Activated T-cell treated with anti-CD3 and anti-CD28 coated beads, Interleukin-2, amount 50 U/mL, for 1 hour (primary cell): Measurements from ENCODE around the gene BTLA.
"Not testable (repeated sequence)": the region's sequence is repeated elsewhere in the genome, so short reads cannot be mapped to it uniquely, and the experiment has no call there.

ENCODE experiments used
- DNase-seq: peaks from one replicate; pipeline ENCODE4 v3.0.0-alpha.2; 2020

The BTLA gene

DNA sequence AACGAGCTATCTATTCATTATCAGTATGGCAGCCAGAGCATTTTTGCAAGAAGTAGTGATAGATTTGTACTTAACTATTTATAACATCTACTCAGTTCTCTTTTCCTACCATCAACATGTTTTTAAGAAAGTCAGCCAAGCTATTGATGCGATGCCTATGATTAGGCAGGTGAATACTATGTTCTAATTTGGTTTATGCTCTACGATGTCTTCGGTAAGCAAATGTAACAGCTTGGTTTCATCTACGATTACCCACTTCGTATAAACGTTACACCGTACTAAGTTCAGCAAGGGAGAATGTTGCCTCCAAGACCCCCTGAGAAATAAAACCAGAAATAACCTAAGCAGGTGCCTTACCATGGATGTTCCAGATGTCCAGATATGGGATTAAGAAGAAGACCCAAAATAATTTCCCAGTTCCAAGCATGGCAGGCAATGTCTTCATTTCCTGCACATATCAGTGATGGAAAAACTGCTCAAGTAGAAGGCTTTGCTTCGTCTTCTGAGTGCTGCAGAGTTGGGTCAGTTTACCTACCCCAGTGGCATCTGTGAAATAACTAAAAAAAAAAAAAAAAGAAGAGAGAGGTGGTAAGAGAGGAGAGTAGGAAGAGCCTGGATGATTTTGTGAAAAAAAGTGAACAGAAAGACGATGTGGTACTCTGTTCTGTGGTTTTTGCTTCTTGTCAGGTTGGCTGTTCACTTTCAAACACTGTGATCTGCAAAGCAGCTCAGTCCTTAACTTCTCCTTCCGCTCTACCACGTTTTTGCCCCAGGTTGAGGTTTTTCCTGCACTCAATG is at the start of gene BTLA:
TSS of gene BTLA (minus strand) at position 559 of the 798 bp plus-strand sequence. CDS start at position 445, 114 bp downstream.
- DNase-seq = no peak

DNA sequence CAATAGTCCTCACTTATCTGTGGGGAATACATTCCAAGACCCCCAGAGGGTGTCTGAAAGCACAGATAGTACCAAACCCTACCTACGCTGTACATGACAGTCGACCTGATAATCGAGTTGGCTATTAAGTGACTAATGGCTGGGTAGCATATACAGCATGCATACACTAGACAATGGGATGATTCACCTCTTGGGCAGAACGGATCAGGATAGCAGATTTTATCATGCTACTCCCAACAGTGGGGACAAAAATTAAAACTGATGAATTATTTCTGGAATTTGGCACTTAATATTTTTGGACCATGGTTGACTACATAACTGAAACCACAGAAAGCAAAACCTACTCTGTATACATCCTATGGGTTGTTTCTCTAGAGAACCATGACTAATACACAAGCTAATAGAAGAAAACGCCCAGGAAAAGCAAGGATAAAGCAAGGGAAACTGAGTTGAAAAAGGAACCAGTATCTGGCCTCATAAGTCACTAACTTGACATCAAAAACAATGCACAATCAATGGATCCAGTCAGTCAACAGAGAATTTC is 47.0 kb upstream of the BTLA start:
- no peak for DNase-seq

DNA sequence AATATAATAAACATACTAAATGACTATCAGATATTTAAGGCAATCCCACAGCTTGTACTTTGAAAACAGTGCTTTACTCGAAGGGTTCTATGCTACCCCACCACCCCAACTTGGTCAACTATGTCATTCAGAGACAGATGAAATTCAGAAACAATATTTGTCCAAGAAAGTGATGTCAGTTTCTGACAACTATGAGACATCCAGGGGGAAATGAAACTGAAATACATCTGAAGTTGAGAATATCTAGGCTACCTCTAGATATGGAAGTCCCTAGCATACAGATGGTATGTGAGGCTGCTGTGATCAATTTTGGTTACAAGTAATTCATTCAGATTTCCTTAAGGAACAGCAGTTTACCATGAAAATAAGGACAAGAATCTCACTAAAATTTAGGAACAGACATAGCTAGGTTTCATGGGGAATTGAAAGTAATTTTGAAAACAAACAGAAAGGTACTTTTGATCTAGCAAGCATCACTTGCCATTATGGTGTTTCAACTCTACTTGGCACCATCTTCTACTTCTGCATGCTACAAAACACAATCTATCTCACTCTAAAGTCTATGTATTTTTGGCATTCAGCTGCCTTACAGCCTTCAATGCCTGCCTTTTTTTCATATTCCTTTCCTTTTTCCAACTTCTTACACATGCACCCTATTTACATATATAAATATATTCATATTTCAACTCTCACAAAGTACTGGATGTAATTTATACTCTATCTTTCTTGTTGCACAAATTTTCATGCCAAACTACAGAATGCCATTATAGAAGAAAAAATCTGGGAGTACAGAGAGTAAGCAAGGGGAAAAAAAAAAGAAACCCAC is 40.8 kb upstream of the BTLA start:
- no peak for DNase-seq

GRCh38 chr3:112531358-112531781 is 32.1 kb upstream of the BTLA start:
- no peak for DNase-seq

DNA sequence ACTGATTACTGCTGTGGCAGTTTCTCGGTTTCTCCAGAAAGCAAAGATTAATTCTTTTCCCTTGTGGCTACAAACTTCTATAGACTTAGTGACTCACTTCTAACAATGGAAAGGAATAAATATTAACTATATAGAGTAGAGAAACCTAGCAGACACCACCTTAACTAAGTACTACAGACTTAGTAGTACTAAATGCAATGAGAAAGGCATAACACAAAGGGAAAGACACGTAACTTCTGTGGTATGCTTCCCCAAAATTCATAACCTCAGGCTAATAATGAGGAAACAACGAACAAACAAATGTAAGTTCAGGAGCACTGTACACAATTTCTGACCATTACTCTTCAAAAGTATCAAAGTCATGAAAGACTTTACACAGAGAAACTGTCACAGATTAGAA is 31.3 kb upstream of the BTLA start:
- DNase-seq = no peak

- DNase-seq = not testable (repeated sequence)
These were observed 24.9 kb upstream of the BTLA start for GRCh38 chr3:112524127-112524526.

DNA sequence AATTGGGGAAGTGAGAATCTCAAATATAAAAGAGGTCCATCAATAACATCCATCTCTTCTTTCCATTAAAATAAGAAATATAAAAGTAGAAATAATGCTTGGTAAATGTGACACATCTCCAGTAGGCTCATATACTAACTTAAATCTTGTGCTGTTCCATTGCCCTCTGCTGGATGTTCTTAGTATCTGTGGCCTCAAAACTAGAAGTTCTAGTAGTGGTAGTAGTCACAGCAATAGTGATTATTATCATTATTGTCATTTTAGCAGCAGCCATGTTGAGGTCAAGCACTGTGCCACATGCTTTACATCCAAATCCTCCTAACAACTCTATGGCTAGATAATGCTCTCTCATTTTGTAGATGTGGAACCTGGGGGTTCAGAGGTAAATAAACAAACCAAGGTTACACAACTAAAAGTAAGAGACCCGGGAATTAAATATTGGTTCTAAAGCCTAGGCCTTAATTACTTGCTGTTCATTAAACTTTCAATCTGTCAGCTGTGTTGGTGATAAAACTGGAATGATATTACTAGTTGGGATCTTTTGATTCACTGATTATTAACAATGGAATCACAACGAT is 20.2 kb upstream of the BTLA start:
- no peak for DNase-seq

DNA sequence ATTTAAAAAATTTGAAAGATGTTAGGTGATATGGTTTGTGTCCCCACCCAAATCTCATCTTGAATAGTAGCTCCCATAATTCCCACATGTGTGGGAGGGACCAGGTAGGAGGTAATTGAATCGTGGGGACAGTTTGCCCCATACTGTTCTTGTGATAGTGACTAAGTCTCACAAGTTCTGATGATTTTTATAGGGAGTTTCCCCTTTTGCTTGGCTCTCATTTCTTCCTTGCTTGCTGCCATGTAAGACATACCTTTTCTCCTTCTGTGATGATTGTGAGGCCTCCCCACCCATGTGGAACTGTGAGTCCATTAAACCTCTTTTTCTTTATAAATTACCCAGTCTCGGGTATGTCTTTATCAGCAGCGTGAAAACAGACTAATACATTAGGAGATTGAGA is 19.7 kb upstream of the BTLA start:
- DNase-seq = not testable (repeated sequence)

- no peak for DNase-seq
These were observed 15.4 kb upstream of the BTLA start for GRCh38 chr3:112514527-112515128.

DNA sequence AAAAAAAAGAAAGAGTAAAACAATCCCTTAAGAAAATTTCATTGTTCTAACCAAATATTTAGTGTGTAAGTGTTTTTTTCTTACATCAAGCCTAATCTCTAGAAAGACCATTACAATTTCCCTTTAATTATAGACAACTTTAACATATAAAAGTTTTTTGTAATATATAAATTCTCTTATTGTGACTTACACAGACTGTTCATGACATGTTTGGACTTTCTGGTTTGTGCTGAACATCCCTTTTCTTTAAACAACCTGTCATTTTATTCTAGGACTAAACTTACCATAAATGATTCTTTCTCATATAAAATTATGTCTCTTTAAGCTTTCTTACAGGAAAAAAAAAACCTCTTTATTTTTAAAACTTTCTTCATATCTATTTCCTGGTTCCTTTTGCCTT is 13.0 kb upstream of the BTLA start:
- no peak for DNase-seq

- DNase-seq = no peak
These were observed 9.6 kb upstream of the BTLA start for GRCh38 chr3:112508860-112509259.

GRCh38 chr3:112508261-112508660 is 9.0 kb upstream of the BTLA start:
- no peak for DNase-seq

DNA sequence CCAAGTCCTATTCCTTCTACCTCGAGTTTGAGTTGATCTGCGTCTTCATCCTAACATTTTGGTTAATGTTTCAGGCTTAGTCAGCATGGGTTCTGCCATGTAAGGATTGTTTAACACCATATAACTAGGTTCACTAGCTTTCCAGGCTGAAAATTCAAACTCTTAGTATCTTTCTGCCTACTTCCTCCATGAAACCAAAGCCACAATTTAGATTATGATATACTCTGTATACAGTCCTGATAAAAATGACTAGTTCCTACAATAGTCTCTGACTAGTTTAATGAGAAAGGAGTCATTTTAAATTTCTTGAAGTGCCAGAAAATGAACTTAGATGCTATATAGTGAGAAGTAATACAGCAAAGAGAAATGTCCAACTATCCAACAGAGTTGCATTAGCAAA is 6.6 kb upstream of the BTLA start:
- DNase-seq = no peak

- no peak for DNase-seq
These were observed 4.9 kb upstream of the BTLA start for GRCh38 chr3:112504123-112504522.

- no peak for DNase-seq
These were observed 4.2 kb upstream of the BTLA start for GRCh38 chr3:112503304-112503972.

- DNase-seq = no peak
These were observed 1.3 kb upstream of the BTLA start for GRCh38 chr3:112500621-112501020.

DNA sequence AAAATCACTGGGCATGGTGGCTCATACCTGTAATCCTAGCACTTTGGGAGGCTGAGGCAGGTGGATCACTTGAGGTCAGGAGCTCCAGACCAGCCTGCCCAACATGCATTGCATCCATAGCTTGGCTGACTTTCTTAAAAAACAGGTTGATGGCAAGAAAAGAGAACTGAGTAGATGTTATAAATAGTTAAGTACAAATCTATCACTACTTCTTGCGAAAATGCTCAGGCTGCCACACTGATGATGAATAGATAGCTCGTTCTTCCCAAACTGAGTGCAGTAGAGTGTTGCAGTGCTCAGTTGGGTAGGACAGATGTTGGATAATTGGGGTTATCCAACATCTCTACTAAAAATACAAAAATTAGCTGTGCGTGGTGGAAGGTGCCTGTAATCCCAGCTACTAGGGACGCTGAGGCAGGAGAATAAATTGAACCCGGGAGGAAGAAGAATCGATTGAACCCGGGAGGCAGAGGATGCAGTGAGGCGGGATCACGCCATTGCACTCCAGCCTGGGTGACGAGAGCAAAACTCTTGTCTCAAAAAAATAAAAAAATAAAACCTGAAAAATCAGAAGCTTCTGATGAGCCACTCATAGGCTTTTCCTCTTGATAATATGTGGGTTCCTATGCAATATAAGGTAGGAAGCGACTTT is 1.2 kb downstream of the BTLA start:
- no peak for DNase-seq

- no peak for DNase-seq
These were observed 2.8 kb downstream of the BTLA start for GRCh38 chr3:112496366-112497067.

DNA sequence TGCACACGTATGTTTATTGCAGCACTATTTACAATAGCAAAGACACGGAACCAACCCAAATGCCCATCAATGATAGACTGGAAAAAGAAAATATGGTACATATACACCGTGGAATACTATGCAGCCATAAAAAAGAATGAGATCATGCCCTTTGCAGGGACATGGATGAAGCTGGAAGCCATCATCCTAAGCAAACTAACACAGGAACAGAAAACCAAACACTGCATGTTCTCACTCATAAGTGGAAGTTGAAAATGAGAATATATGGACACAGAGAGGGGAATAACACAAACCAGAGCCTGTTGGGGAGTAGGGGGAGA is 4.9 kb downstream of the BTLA start:
- not testable (repeated sequence) for DNase-seq

- no peak for DNase-seq
These were observed 7.1 kb downstream of the BTLA start for GRCh38 chr3:112492124-112492523.

GRCh38 chr3:112491373-112491772 is 7.9 kb downstream of the BTLA start:
- DNase-seq = no peak
